Suppressor macrophage (primary cell): ENCODE measurements around the gene EFNA5.
A peak's percentile ranks its signal among the peaks of the same experiment; 100 is the strongest.

Source experiments
- DNase-seq, 4 experiments: peaks; one replicate each; pipeline ENCODE4 v3.0.0-alpha.2; 2020 to 2022
- total RNA-seq, 17 experiments: gene quantifications; one replicate each; lab custom pipeline; 2026; ENCODE audit warnings: mixed read lengths in 6 of 17, inconsistent platforms in 3 of 17; lab: John Stamatoyannopoulos, UW

Gene EFNA5
- total RNA-seq, result 0 to 3.2 (median 0.10) reads per million in 17 experiments

DNA sequence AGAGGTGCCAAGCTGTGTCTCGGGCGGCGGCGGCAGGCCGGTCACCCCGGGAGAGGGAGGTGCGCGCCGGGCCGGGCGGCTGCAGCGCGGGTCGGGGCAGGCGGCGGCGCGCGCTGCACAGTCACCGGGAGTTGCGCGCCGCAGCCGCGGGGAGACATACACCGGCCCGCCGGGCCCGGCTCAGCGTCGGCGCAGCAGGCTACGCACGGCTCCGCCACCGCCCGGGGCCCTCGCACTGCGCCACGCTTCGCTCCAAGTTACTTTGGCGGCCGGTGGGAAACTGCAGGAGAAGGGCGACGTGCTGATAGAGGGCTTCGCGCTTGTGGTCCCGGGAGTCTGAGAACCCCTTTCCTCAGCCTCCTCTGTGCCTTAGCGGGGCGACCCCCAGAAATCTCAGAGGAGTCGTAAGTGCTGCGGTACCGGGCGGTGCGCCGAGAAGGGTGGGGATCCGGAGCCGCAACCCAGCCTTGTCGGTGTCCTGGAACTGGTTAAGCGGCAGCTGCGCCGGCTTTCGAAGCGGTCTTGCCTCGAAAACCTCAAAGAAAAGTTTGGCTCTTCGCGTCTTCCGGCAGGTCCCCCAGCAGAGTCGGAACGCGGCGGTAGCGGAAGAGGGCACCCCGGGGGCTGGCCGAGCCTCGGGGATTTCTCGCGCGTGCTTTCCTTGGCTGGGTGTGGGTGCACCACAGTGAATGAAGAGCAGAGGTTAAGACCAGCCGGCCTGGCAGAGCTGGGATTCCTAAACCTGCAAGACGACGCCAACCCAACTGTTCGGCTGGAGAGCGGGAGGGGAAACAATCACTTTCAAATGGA is at the start of gene EFNA5:
TSS of gene EFNA5 (minus strand) at position 6 of the 810 bp plus-strand sequence.
- DNase-seq, result peak; percentile 1 to 44 (median 12)

- no peak for DNase-seq
Measured at GRCh38 chr5:107719034-107719606, 48.4 kb upstream of the EFNA5 start.

DNA sequence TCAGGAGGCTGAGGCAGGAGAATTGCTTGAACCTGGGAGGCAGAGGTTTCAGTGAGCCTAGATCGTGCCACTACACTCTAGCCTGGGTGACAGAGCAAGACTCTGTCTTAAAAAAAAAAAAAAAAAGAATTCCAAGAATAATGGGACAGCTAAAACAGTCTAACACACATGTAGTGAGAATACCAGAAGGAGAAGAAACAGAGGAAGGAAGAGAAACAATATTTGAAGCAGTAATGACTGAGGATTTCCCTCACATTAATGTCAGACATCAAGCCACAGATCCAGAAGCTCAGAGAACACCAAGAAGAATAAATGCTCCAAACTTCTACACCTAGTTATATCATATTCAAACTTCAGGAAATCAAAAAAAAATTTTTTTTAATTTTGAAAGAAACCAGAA is 47.1 kb upstream of the EFNA5 start:
- DNase-seq, result no peak

DNA sequence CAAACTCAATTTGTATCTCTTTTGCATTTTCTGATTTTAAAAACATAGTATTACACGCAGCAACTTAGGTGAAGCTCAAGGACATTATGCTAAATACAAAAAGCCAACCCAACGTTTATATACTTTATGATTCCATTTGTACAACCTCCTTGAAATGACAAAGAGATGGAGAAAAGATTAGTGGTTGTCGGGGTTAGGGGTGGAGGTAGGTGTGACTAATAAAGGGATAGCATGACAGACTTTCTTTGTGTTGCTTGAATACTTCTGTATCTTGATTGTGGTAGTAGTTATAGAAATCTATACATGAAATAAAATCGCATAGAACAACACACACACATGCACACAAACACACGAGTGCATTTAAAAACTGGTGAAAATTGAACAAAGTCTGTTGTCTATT is 42.5 kb upstream of the EFNA5 start:
- no peak for DNase-seq

DNA sequence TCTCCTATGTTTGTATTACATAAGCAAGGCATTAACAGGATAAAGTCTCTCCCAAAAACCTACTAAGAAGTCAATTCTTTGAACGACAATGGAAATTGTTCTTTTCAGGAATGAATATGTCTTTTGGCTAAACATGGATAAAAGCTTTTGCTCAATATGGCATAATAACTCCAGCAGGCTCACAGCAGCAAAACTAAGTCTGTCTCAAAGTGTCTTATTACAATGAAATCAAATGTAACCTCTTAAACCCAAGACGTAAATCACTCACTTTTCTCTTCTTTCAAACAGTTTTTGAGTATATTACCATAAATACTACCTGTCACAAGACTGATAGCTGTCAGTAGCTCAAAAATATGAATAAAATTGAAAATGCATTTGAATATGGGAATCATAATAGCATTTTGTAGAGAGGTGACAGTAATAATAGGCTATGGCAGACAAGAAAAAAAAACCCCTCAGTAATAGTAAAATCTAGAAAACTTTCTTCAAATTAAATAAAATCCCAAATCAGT is 41.7 kb upstream of the EFNA5 start:
- no peak for DNase-seq

DNA sequence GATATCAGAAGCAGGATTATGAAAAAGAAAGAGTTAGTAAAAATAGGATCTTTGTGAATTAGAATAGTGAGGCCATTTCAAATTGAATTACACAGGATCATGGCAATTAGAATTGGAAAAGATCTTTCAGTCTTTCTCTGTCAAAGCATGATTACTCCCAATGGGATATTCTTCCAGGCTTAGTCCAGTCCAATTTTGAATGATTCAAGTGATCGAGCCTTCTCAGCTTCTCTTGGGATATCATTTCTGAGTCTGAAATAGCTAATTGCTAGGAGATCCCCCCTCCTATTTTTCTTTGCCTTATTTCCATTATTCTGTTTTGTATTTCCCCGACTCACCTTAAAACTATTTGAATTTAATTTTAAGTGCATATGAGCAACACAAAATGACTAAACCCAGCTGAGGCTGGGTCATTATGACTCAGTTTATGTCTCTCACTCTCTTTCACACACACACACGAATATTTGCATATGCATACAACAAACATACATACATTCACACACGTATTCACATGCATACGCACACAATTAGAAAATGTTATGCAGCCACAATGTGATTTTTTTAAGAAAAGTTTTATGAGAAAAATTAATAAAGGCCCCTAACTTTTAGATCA is 34.8 kb upstream of the EFNA5 start:
- DNase-seq, result no peak

DNA sequence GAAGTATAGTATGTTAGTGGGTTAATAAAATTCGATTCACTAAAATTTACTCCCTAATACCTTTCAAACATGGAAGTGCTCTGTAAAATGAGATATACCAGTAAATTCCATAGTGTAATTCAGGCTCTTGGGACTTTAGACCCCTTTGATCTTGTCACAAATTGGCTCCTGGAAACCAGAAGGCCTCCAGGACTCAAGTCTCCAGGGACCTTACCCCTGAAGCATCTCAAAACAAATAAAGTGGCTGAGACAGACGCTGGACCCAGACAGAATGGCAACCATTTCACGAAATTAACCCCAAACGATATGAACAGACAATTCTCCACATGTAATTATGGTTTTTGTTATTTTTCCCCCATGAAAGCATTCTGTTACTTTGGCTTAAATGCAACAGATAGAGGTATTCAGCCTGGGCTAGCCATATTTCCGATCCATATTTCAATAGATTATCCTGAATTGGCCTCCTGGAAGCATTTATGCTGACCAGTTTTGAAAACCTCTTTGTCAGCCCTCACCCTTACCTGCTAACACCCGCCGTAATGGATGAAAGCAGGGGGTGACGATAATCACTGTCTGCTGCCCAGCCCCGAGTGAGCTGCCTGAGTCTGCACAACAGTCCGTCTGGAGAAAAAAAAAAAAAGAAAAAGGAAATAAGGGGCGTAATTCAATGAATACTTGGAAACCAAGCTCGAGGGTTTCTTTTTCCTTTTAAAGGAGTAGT is 34.1 kb upstream of the EFNA5 start:
- DNase-seq, result no peak

GRCh38 chr5:107700481-107700880 is 29.7 kb upstream of the EFNA5 start:
- no peak for DNase-seq

DNA sequence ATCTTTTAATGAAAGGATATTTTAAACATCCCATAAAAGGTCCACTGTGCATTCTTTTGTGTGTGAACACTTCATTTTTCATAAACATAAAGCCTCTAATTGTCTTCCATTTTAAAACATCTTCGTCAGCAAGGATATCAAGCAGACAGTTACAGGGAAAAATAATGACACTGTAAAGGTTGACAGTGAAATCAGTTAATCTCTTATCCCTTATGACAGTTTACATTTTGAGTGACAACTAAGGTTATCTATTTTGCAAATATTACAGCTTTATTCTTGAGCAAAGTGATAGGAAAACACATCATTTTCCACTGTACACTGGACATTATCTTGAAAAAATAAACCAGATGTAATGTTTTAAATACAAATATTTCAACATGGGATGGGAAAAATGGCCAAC is 28.7 kb upstream of the EFNA5 start:
- DNase-seq, result no peak

DNA sequence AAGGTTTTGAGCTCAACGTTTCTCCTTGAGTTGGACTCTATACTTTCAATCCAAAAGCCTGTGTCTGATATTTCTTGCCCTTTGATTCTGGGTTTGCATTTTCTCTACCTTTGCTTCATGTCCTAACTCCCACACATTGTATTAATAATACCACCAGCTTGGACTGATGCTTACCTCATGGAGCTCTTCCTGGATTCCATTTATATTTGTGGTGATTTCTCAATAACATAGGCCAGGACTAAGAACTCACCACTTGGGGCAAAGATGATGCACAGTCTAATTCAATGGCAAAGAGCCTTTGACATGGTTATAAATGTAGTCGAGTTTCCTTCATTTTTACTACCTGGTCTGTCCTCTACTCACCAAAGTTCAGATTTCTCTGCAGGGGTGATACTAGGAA is 27.5 kb upstream of the EFNA5 start:
- no peak for DNase-seq

DNA sequence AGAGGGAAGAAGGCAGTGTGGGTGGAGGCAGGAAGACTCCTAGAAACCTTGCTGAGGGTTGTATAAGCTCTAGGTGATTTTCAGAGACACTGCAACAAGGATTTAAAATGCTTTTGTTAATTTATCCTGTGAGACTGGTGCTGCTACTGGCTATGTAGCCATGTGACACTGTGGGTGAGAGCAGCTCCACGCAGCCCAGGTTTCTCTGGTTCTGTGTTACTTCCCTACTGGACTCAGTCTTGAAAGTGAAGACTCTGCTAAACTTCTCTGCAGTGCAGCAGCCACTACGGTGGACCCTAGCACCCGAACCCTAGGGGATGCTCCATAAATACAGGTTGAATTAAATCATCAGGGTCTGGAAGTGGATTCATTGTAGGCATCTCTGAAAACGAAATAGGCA is 25.8 kb upstream of the EFNA5 start:
- no peak for DNase-seq

DNA sequence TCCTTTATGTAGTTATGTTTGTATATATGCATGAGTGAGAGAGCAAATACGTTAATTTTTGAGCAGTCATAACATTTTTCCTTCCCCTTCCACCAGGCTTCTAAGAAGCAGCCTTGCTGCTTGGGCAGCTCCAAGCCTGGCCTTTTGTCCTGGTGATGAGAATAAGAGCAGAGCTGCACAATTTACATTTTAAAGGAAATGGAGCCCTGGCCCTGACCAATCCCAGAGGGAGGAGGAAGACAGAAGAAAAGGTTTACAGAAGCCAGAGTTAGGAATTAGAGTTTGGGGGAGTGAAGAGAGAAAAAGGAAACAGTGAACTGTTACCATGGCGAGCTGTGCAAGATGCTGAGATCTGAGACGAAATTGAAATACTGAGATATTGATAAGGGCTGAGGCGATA is 25.3 kb upstream of the EFNA5 start:
- DNase-seq, result no peak

DNA sequence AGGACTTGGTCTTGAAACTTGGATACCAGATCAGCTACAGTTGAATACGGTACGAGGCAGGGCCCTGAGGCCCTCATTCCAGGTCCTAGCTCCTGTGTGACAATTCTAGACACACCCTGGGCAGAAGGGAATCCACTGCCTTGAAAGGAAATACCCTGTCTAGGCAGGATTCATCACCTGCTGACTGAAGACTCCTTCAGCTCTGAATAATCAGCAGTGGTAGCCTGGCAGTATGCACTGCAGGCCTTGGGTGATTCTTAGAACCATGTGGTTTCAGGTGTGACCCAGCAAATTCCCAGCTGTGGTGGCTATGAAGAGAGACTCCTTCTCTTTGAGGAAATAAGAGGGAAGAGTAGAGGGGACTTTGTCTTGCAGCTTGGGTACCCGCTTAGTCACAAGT is 17.2 kb upstream of the EFNA5 start:
- DNase-seq, result no peak

DNA sequence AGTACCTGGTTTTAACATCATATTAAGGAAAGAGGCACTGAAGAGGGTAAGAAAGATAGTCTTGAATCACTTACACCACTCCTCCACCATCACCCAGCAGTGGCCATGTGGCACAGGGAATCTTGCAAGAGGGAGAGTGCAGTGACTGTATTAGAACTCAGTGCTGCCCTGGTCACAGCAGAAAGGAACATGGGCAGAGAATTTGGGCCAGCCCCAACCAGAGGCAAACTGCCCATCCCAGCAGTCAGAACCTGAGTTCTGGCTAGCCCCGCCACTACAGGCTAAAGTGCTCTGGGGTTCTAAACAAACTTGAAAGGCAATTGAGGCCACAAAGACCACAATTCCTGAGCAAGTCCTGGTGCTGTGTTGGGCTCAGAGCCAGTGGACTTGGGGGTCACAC is 16.7 kb upstream of the EFNA5 start:
- DNase-seq, result no peak

DNA sequence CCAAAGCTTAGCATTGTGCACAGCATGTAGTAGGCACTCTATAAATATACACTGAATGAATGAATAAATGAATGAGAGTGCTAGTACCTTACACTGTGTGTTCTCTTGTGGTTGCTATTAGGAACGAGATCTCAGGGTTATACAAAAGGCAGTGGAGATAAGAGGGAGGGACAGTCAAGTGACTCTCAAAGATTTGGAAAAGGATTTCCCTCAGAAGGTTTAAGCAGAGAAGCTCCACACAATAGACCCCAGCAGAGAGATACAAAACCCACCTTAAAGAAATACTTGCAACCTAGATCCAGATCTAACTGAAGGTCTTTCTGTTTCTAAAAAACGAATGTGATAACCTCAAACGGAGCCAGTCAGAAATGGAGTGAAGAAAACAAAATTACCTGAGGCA is 11.8 kb upstream of the EFNA5 start:
- DNase-seq, result no peak

GRCh38 chr5:107680799-107681198 is 10.1 kb upstream of the EFNA5 start:
- no peak for DNase-seq

DNA sequence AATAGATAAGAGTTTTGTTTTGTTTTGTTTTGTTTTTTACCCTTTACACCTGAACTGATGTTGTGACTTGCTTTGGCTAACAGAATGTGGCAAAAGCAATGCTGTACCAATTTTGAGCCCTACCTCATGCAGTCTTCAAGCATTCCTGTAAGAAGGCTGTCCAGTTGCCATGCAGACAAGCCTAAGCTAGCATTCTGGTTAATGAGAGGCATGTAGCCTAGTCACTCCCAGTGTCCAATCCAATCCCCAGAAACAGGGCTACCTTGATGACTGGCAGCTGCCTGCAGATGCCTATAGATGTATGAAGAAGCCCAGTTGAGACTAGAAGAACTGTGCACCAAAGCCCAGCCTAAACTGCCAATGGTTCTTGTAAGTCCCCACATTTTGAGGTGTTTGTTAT is 9.4 kb upstream of the EFNA5 start:
- DNase-seq, result no peak

GRCh38 chr5:107676702-107677101 is 6.0 kb upstream of the EFNA5 start:
- no peak for DNase-seq

- DNase-seq, result no peak
Measured at GRCh38 chr5:107675201-107675600, 4.5 kb upstream of the EFNA5 start.

DNA sequence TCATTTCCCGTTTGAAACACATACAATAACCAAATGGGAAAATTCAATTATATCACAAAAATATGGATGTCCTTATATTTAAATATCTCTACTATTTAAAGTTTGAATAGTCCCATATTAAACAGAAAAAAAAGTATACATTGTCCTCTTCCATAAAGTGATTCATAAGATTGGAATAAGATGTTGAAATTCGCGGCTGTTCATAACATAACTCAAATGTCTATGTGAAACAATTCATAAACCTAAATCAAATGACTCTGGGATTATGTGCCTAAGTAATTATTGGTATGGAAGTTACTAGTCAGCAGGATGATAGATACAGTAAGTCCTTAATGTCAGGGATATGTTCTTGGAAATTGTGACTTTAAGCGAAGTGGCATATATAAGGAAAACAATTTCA is 3.9 kb upstream of the EFNA5 start:
- no peak for DNase-seq

GRCh38 chr5:107673368-107674136 is 2.8 kb upstream of the EFNA5 start:
- peak; percentile 83 to 93 (median 87) for DNase-seq

- peak in 2 of 4 experiments; percentile 4 to 10 for DNase-seq
Measured at GRCh38 chr5:107673039-107673367, 2.3 kb upstream of the EFNA5 start.
